GM19099 (cell line): Measurements from ENCODE around the gene AASDHPPT.

Experiments used
- POLR2A ChIP-seq: IDR thresholded peaks from 3 replicates; pipeline ENCODE4 v1.6.1; 2011; ENCODE audit warnings: low read depth; ENCODE audit not compliant: insufficient read length; ENCODE audit errors: extremely low read depth

AASDHPPT gene

GRCh38 chr11:106121570-106122320 lies 44.3 kb downstream of the AASDHPPT start:
- no peak for TF ChIP-seq POLR2A

- no peak for TF ChIP-seq POLR2A
Measured at GRCh38 chr11:106127604-106128003, 50.1 kb downstream of the AASDHPPT start.

DNA sequence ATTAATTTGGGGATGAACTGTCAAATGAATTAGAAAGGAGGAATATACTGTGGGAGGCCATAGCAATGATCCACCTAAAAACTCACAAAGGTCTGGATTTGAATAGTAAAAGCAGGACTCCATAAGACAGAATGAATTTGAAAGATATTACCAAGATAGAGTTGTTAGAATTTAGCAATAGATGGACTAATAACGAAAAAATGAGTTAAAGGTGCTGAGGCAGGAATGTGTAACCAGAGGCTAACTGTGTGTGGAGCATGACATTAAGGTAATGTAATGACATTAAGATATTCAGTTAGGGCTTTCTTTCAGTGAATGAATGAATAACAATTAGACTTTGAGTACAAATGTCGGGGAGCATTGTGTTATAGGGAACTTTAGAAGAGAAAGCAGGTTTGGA lies 51.3 kb downstream of the AASDHPPT start:
- no peak for TF ChIP-seq POLR2A

DNA sequence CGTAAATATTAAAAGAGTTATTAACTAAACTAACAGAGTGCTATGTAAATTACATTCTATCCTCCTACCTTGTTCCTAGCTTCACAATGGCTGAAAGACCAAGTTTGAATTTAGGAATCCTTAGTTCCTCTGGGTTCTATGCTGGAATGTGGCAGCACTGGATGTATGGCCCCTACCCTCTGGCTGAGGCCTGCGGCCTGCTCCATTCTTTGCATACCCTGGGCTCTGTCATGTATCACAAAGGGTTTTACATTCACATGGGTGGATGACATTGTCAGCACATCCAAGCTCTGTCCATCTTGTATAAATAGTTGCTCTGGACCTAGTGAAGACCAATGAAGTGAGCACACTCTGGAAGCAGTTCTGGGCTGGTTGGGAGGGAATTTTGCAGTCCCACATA lies 54.5 kb downstream of the AASDHPPT start:
- no peak for TF ChIP-seq POLR2A

DNA sequence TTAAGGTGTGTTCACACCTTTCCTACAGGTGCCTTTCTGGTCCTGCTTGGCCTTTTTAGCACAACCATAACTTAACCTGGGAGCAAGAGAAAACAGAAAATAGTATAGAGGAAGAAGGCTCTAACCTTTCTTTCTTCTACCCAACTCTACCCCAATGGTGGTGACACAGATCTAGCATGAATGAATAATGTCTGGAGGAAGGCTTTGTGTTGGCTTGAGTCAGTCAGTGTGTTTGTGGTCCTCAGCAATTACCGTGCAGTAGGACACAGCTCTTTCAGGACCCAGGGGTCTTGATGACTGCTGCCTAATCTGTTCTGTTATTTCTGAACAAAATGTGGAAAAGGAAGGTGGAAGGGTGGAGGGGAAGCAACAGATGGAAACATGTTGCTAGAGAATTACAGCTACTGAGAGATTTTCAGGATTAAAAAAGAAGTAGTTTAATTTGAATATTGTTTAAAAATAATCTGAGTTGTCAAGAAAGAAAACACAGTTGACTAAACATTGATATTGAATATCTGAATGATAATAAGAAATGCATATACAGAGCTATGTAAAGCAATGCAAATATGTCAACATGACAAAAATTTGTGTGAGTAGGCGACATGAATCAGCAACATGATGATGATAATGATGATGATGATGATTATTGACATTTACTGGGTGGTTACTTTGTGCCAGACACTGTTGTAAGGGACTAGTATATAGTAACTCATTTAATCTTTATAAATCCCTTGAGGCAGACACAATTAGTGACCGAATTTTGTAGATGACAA lies 55.3 kb downstream of the AASDHPPT start:
- TF ChIP-seq POLR2A: no peak

DNA sequence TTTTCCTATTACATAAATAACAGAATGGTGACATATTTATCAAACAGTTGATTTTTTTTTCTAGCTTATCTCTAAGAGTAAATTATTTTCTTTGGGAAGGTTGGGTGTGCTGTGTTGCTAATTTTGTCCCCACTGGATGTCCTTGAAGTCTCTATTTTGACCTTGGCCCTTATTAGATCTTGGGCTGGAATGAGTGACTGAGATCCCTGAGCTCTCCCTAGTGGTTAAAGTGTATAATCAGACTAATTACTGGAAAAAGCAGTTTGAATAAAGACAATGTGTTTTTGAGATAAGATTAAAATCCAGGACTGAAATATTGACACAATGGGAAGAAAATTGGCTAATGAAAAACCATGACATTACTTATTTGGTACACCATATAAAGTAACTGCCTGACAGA lies 56.1 kb downstream of the AASDHPPT start:
- no peak for TF ChIP-seq POLR2A

DNA sequence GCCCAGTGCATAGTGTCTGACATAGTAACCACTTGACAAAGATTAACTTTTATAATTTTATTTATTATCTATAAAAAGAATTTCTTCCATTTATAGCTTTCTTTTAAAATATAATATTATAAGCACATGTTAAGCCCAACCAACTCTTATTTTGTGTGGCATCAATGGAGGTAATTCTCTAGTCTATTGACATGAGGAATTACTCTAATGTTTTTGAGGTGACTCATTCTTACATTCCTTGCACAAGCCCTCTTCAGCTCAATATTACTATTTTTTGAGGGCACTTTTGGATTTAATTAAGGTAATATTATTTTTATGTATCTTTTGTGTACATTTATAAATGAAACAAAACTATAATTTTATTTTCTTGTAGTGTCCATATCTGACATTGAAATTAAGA lies 59.6 kb downstream of the AASDHPPT start:
- no peak for TF ChIP-seq POLR2A

DNA sequence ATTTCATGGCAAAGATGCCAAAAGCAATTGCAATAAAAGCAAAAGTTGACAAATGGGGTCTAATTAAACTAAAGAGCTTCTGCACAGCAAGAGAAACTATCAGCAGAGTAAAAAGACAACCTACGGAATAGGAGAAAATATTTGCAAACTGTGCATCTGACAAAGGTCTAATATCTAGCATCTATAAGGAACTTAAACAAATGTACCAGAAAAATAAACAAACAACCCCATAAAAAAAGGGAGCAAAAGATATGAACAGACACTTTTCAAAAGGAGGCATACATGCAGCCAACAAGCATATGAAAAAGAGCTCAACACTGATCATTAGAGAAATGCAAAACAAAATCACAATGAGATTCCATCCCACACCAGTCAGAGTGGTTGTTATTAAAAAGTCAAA lies 60.3 kb downstream of the AASDHPPT start:
- no peak for TF ChIP-seq POLR2A
